ENCODE measurements around the gene C1QTNF8.

DNA sequence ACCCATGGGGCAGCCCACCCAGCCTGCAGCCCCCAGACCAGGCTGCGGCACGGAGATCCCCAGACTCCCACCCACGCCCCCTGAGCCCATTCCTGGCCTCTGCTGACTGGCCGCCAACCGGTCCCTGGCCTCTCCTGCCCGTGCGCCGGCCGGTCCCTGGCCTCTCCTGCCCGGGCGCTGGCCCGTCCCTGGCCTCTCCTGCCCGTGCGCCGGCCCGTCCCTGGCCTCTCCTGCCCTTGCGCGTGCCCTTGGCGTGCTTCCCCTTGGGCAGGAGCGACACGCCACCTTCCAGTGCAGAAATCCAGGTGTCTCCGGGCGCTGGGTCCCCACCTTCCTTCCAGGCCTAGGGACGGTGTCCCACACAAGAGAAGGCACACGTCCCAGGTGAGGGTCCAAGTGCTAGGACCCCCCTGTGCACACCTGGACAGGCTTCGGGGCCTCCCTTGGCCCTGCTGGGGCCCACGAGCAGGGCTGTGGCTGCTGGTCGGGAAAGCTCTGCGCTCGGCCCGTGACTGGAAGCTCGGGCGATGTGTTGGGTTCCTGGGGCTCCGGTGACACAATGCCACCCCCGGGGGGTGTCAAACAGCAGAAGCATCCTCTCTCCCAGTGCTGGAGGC, 35.4 kb upstream of the C1QTNF8 start:
- TF ChIP-seq, protein P1, sequence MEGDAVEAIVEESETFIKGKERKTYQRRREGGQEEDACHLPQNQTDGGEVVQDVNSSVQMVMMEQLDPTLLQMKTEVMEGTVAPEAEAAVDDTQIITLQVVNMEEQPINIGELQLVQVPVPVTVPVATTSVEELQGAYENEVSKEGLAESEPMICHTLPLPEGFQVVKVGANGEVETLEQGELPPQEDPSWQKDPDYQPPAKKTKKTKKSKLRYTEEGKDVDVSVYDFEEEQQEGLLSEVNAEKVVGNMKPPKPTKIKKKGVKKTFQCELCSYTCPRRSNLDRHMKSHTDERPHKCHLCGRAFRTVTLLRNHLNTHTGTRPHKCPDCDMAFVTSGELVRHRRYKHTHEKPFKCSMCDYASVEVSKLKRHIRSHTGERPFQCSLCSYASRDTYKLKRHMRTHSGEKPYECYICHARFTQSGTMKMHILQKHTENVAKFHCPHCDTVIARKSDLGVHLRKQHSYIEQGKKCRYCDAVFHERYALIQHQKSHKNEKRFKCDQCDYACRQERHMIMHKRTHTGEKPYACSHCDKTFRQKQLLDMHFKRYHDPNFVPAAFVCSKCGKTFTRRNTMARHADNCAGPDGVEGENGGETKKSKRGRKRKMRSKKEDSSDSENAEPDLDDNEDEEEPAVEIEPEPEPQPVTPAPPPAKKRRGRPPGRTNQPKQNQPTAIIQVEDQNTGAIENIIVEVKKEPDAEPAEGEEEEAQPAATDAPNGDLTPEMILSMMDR (conservative IDR thresholded peaks at IDR 0.05): no peak
- TF ChIP-seq EZH2 (IDR thresholded peaks at IDR 0.05; ENCODE audit: low read depth): no peak

All from PC-9 (cell line).